Left renal pelvis (tissue), 4 donors: Measurements from ENCODE around the gene LUZP4. TPM values are rescaled to one million over a fixed set of nuclear protein-coding genes. Genes with fewer than 3 reads are reported as not detected.
"Not testable (repeated sequence)": the region's sequence is repeated elsewhere in the genome, so short reads cannot be mapped to it uniquely, and the experiment has no call there.

Source experiments
- DNase-seq, 4 donors: peaks; one replicate each; pipeline ENCODE4 v3.0.0-alpha.2; 2013; ENCODE audit warnings: low read depth in 4 of 4, low spot score in 3 of 4
- polyA plus RNA-seq, 4 donors: library from polyadenylated mRNA; unstranded; fragments of 120-200 nt; gene quantifications; one replicate each; pipeline ENCODE4 v1.2.1, GENCODE V29; 2013; ENCODE audit not compliant: insufficient read length in 4 of 4

LUZP4 gene
- polyA plus RNA-seq, 4 donors = not detected

GRCh38 chrX:115333446-115333845, 43.9 kb downstream of the LUZP4 start:
- DNase-seq = no peak

- DNase-seq = no peak
These were observed 48.1 kb downstream of the LUZP4 start for GRCh38 chrX:115337491-115338144.

GRCh38 chrX:115339441-115340025, 50.0 kb downstream of the LUZP4 start:
- DNase-seq = no peak

- no peak for DNase-seq
These were observed 51.9 kb downstream of the LUZP4 start for GRCh38 chrX:115341421-115341820.

- DNase-seq = peak; percentile 50 to 73 (median 61)
These were observed 55.5 kb downstream of the LUZP4 start for GRCh38 chrX:115344885-115345614.

- DNase-seq = no peak
These were observed 56.1 kb downstream of the LUZP4 start for GRCh38 chrX:115345615-115346014.

- not testable (repeated sequence) for DNase-seq
These were observed 57.2 kb downstream of the LUZP4 start for GRCh38 chrX:115346738-115347137.

GRCh38 chrX:115348446-115349225, 59.1 kb downstream of the LUZP4 start:
- no peak for DNase-seq

GRCh38 chrX:115350711-115351381, 61.3 kb downstream of the LUZP4 start:
- no peak for DNase-seq

GRCh38 chrX:115356369-115356768, 66.9 kb downstream of the LUZP4 start:
- DNase-seq = no peak

Other genes with a start within 250 kb of the LUZP4 start
- gene RBMXL3, start 100.3 kb upstream of the LUZP4 start, polyA plus RNA-seq = not detected
- 10 to 100 TPM; 11.5 to 17.3 (median 15.3) TPM for gene LRCH2, start 55.6 kb upstream of the LUZP4 start, polyA plus RNA-seq